ENCODE data around the gene SDHA.

The SDHA gene

GRCh38 chr5:217494-218456 is at the start of gene SDHA, which contains the start of gene CCDC127:
Gene SDHA, plus strand, starts transcription at chr5:218320. Its CDS starts 36 bp downstream, at chr5:218356.
Gene CCDC127, minus strand, starts transcription at chr5:218153. Its CDS starts 1,304 bp downstream, at chr5:216849.
- peak; percentile 94 for DNase-seq (ENCODE audit: low spot score)

- DNase-seq (ENCODE audit: low spot score): no peak
Measured at GRCh38 chr5:169071-169727, 48.9 kb upstream of the SDHA start.

- no peak for DNase-seq (ENCODE audit: low spot score)
Measured at GRCh38 chr5:169728-170094, 48.4 kb upstream of the SDHA start.

- no peak for DNase-seq (ENCODE audit: low spot score)
Measured at GRCh38 chr5:170971-171800, 46.9 kb upstream of the SDHA start.

GRCh38 chr5:171801-172331 is 46.3 kb upstream of the SDHA start:
- no peak for DNase-seq (ENCODE audit: low spot score)

- DNase-seq (ENCODE audit: low spot score): no peak
Measured at GRCh38 chr5:172421-172820, 45.7 kb upstream of the SDHA start.

GRCh38 chr5:172841-173251 is 45.3 kb upstream of the SDHA start:
- no peak for DNase-seq (ENCODE audit: low spot score)

GRCh38 chr5:173392-174290 is 44.5 kb upstream of the SDHA start:
- no peak for DNase-seq (ENCODE audit: low spot score)

- DNase-seq (ENCODE audit: low spot score): no peak
Measured at GRCh38 chr5:174291-174600, 43.9 kb upstream of the SDHA start.

GRCh38 chr5:174876-175465 is 43.1 kb upstream of the SDHA start:
- no peak for DNase-seq (ENCODE audit: low spot score)

GRCh38 chr5:176296-176823 is 41.8 kb upstream of the SDHA start:
- DNase-seq (ENCODE audit: low spot score): no peak

- no peak for DNase-seq (ENCODE audit: low spot score)
Measured at GRCh38 chr5:178110-178509, 40.0 kb upstream of the SDHA start.

- DNase-seq (ENCODE audit: low spot score): no peak
Measured at GRCh38 chr5:179401-179800, 38.7 kb upstream of the SDHA start.

GRCh38 chr5:180286-180918 is 37.7 kb upstream of the SDHA start:
- DNase-seq (ENCODE audit: low spot score): no peak

GRCh38 chr5:181160-181559 is 37.0 kb upstream of the SDHA start:
- no peak for DNase-seq (ENCODE audit: low spot score)

- no peak for DNase-seq (ENCODE audit: low spot score)
Measured at GRCh38 chr5:181566-181965, 36.6 kb upstream of the SDHA start.

GRCh38 chr5:182126-182525 is 36.0 kb upstream of the SDHA start:
- DNase-seq (ENCODE audit: low spot score): no peak

- DNase-seq (ENCODE audit: low spot score): no peak
Measured at GRCh38 chr5:184471-184870, 33.6 kb upstream of the SDHA start.

GRCh38 chr5:185095-186070 is 32.7 kb upstream of the SDHA start:
- DNase-seq (ENCODE audit: low spot score): no peak

Measured in putamen (tissue), 1 donor.